SU-DHL-6 (cell line): ENCODE results near the gene TNS3.

Source experiments
- EZH2phosphoT487 ChIP-seq: fragments of 200-600 bp; sonication (generic), shearing (Covaris generic); conservative IDR thresholded peaks from 2 replicates; pipeline ENCODE4 v1.6.1; 2018; ENCODE audit warnings: mild to moderate bottlenecking, antibody characterized with exemption, low read length, moderate library complexity, mixed read lengths
- TF ChIP-seq, protein P1 (sequence below): fragments of 200-600 bp; sonication (generic); IDR thresholded peaks from one replicate; pipeline ENCODE4 v1.5.1; 2017; ENCODE audit warnings: antibody characterized with exemption, mild to moderate bottlenecking, low read length, moderate library complexity; ENCODE audit not compliant: insufficient read depth, poor library complexity, severe bottlenecking

DNA sequence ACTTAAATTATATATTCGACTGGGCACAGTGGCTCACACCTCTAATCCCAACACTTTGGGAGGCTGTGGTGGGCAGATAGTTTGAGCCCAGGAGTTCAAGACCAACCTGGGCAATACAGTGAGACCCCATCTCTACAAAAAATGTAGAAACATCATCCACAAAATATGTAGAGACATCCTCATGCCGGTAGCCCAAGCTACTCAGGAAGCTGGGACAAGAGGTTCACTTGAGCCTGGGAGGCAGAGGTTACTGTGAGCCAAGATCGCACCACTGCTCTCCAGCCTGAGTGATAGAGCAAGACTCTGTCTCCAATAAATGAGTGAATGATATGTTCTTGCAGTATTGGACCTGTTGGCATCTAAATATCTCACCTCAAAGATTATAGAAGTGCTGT lies 22.6 kb upstream of the TNS3 start:
- TF ChIP-seq, protein P1, sequence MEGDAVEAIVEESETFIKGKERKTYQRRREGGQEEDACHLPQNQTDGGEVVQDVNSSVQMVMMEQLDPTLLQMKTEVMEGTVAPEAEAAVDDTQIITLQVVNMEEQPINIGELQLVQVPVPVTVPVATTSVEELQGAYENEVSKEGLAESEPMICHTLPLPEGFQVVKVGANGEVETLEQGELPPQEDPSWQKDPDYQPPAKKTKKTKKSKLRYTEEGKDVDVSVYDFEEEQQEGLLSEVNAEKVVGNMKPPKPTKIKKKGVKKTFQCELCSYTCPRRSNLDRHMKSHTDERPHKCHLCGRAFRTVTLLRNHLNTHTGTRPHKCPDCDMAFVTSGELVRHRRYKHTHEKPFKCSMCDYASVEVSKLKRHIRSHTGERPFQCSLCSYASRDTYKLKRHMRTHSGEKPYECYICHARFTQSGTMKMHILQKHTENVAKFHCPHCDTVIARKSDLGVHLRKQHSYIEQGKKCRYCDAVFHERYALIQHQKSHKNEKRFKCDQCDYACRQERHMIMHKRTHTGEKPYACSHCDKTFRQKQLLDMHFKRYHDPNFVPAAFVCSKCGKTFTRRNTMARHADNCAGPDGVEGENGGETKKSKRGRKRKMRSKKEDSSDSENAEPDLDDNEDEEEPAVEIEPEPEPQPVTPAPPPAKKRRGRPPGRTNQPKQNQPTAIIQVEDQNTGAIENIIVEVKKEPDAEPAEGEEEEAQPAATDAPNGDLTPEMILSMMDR: no peak
- TF ChIP-seq EZH2phosphoT487: no peak
